K562 (cell line): ENCODE results near the gene TOX2. TPM values are rescaled to one million over a fixed set of nuclear protein-coding genes. Genes with fewer than 3 reads are reported as not detected.

Experiments
- ATAC-seq: fragments of 200-7000 bp; cut with Tn5 transposase; 3 replicates; pipeline ENCODE4 v1.9.1; 2020; ENCODE audit warnings: moderate library complexity
- BruUV-seq: library from RNA; stranded (reverse); fragments of 400-500 nt; replicated peaks from 2 replicates; lab custom pipeline; 2021; lab: Mats Ljungman, UMichigan
- CTCF ChIA-PET: fragments of 300-600 bp; formaldehyde crosslinking; extraction: SDS; loops from one replicate; lab custom pipeline; 2021; ENCODE audit warnings: low intra/inter-chr PET ratio; lab: Yijun Ruan, JAX
- POLR2A ChIA-PET: fragments of 300-600, 350-650 bp; sonication (Branson Sonifier 250); formaldehyde crosslinking; extraction: SDS; loops from one replicate; lab custom pipeline; 2021; ENCODE audit warnings: antibody characterized with exemption, inconsistent platforms; lab: Yijun Ruan, JAX
- DNase-seq, 4 experiments: peaks; one replicate each; pipeline versions ENCODE4 v3.0.0 to v3.0.0-alpha.2; 2011 to 2018; ENCODE audit warnings: low spot score in 3 of 4, mixed read lengths in 3 of 4; ENCODE audit errors: extremely low read depth in 1 of 4
- FAIRE-seq: peaks from 2 replicates; lab custom pipeline; 2011; peaks lifted over from hg19 to GRCh38; lab: Jason Lieb, UNC
- H2AFZ ChIP-seq: 2 replicates; pipeline ENCODE4 v1.6.0; 2011; ENCODE audit warnings: low read depth, low read length, control low read depth, inconsistent platforms
- H3K27ac ChIP-seq: fragments of 200-600 bp; 3 replicates; pipeline ENCODE4 v1.8.0; 2011; ENCODE audit warnings: low read depth, mild to moderate bottlenecking, control low read depth, inconsistent platforms, low read length, moderate library complexity, mixed read lengths; ENCODE audit errors: extremely low read depth
- H3K27me3 ChIP-seq, 2 experiments: fragments of 300-600 bp in 1 of 2; 2 replicates in 1 of 2; 3 replicates in 1 of 2; pipeline versions ENCODE4 v1.6.0 to v1.8.0; 2011; ENCODE audit warnings: inconsistent platforms in 2 of 2, low read length in 2 of 2, mild to moderate bottlenecking in 1 of 2, mixed read lengths in 1 of 2, moderate library complexity in 1 of 2; ENCODE audit not compliant: control insufficient read depth in 2 of 2, insufficient read depth in 2 of 2
- H3K36me3 ChIP-seq: fragments of 300-600 bp; 3 replicates; pipeline ENCODE4 v1.8.0; 2011; ENCODE audit warnings: mild to moderate bottlenecking, low read length, inconsistent platforms; ENCODE audit not compliant: control insufficient read depth, insufficient read depth
- H3K4me1 ChIP-seq, 2 experiments: fragments of 200-600 bp in 1 of 2; replicated peaks in 1 of 2; 2 replicates in 1 of 2; 3 replicates in 1 of 2; pipeline versions ENCODE4 v1.5.1 to v1.8.0; 2011; ENCODE audit warnings: inconsistent platforms in 2 of 2, low read length in 2 of 2, mild to moderate bottlenecking in 1 of 2, mixed read lengths in 1 of 2, moderate library complexity in 1 of 2; ENCODE audit not compliant: control insufficient read depth in 2 of 2, insufficient read depth in 2 of 2
- H3K4me2 ChIP-seq: 2 replicates; pipeline ENCODE4 v1.6.1; 2011; ENCODE audit warnings: low read length, control low read depth, inconsistent platforms, mixed read lengths; ENCODE audit not compliant: insufficient read depth
- H3K4me3 ChIP-seq: fragments of 200-600 bp; sonication (generic), shearing (Covaris generic); 2 replicates; pipeline ENCODE4 v1.5.1; 2016; ENCODE audit warnings: control low read depth, inconsistent platforms
- H3K79me2 ChIP-seq: fragments of 200-600 bp; 3 replicates; pipeline ENCODE4 v1.8.0; 2011; ENCODE audit warnings: low read length, inconsistent platforms; ENCODE audit not compliant: control insufficient read depth, insufficient read depth
- H3K9ac ChIP-seq, 2 experiments: 2 replicates each; pipeline versions ENCODE4 v1.6.0 to v1.6.1; 2011; ENCODE audit warnings: low read depth in 2 of 2, low read length in 2 of 2, control low read depth in 1 of 2, inconsistent platforms in 1 of 2, mild to moderate bottlenecking in 1 of 2, mixed read lengths in 1 of 2; ENCODE audit not compliant: insufficient read depth in 1 of 2
- H3K9me1 ChIP-seq: one replicate; pipeline ENCODE4 v1.6.0; 2011; ENCODE audit warnings: inconsistent platforms, mild to moderate bottlenecking, low read length, moderate library complexity; ENCODE audit not compliant: control insufficient read depth, insufficient read depth
- H3K9me3 ChIP-seq: replicated peaks from 2 replicates; pipeline ENCODE4 v1.5.1; 2011; ENCODE audit warnings: low read depth, low read length, inconsistent platforms; ENCODE audit not compliant: control insufficient read depth, insufficient read depth
- H4K20me1 ChIP-seq: replicated peaks from 2 replicates; pipeline ENCODE4 v1.6.1; 2011; ENCODE audit warnings: low read length, inconsistent platforms, mixed read lengths; ENCODE audit not compliant: control insufficient read depth, insufficient read depth
- HSF4 ChIP-seq: fragments of 250-450 bp; sonication (Bioruptor Pico); IDR thresholded peaks from 2 replicates; pipeline ENCODE4 v2.1.2; 2022; ENCODE audit warnings: mild to moderate bottlenecking, moderate library complexity, borderline replicate concordance
- JUNB ChIP-seq: fragments of 450-650 bp; formaldehyde crosslinking; conservative IDR thresholded peaks from 2 replicates; pipeline ENCODE4 v1.4.0; 2020; ENCODE audit warnings: mild to moderate bottlenecking
- ZNF146 ChIP-seq: IDR thresholded peaks from one replicate; pipeline ENCODE4 v1.6.1; 2018; ENCODE audit warnings: missing compliant biosample characterization; ENCODE audit not compliant: unreplicated experiment
- ZNF408 ChIP-seq: fragments of 250-450 bp; sonication (Bioruptor Pico); IDR thresholded peaks from 2 replicates; pipeline ENCODE4 v1.4.0; 2020; ENCODE audit warnings: low read depth, mild to moderate bottlenecking, moderate library complexity
- ZSCAN29 ChIP-seq: fragments of 450-650 bp; IDR thresholded peaks from 2 replicates; pipeline ENCODE4 v1.6.1; 2017
- WGBS: fragments of 100-300 bp; shearing (Covaris generic); methylation state at CpG from one replicate; pipeline ENCODE4 v1.1.6; 2016; ENCODE audit warnings: low coverage, mixed read lengths; ENCODE audit not compliant: insufficient coverage; ENCODE audit errors: missing lambda C conversion rate; 5-methylcytosine and 5-hydroxymethylcytosine counted together
- in situ Hi-C: fragments of 300-500 bp; cut with MboI; formaldehyde crosslinking; loops from 4 replicates; pipeline ENCODE4 v1.15.0; 2018; ENCODE audit warnings: inconsistent platforms, mixed read lengths
- intact Hi-C: fragments of 100-400 bp; cut with micrococcal nuclease; formaldehyde crosslinking; loops from 2 replicates; pipeline ENCODE4 v1.14.2; 2022
- polyA plus RNA-seq, 8 experiments: library from polyadenylated mRNA; depleted of rRNA in 4 of 8; stranded (reverse) in 5 of 8; unstranded in 3 of 8; fragments of >200 nt; fragmentation: Nextera tagmentation in 2 of 8; fragmentation: Illumina TruSeq in 1 of 8; extraction: Ambion mirVana in 2 of 8; extraction: Trizol in 1 of 8; gene quantifications; 2 replicates each; pipeline versions ENCODE4 v1.2.1 to v1.2.3, GENCODE V29; 2011 to 2014; ENCODE audit warnings: inconsistent platforms in 1 of 8, missing spikeins in 1 of 8
- total RNA-seq, 7 experiments: library from RNA; depleted of rRNA in 6 of 7; stranded (reverse); fragments of >200 nt in 6 of 7; fragmentation: Illumina TruSeq in 2 of 7; extraction: Trizol in 2 of 7; gene quantifications; 2 replicates each; pipeline versions ENCODE4 v1.2.1 to v1.2.3, GENCODE V29; 2011 to 2021; ENCODE audit warnings: low replicate concordance in 1 of 7
- TF ChIP-seq, protein P1 (sequence below), 2 experiments: fragments of 450-650 bp in 1 of 2; sonication (generic) in 1 of 2; formaldehyde crosslinking in 1 of 2; IDR thresholded peaks; 2 replicates each; pipeline versions ENCODE4 v1.7.1 to v1.9.0; 2016 to 2022; ENCODE audit warnings: inconsistent platforms in 1 of 2, mild to moderate bottlenecking in 1 of 2, missing genetic modification reagents in 1 of 2
- TF ChIP-seq, protein P2 (sequence below): sonication (generic); formaldehyde crosslinking; IDR thresholded peaks from 2 replicates; pipeline ENCODE4 v1.8.1; 2023; ENCODE audit warnings: mild to moderate bottlenecking, missing genetic modification reagents
- TF ChIP-seq, protein P3 (sequence below), 2 experiments: fragments of 450-650 bp; IDR thresholded peaks; 2 replicates each; pipeline ENCODE4 v1.6.1; 2016
- TF ChIP-seq, protein P4 (sequence below): fragments of 450-650 bp; IDR thresholded peaks from 2 replicates; pipeline ENCODE4 v1.6.1; 2016

The TOX2 gene
- total and polyA plus RNA-seq, 9 of the 15 experiments (the other 6 are each of a cell fraction or from before 2014, with no cell fraction given), result not detected

DNA sequence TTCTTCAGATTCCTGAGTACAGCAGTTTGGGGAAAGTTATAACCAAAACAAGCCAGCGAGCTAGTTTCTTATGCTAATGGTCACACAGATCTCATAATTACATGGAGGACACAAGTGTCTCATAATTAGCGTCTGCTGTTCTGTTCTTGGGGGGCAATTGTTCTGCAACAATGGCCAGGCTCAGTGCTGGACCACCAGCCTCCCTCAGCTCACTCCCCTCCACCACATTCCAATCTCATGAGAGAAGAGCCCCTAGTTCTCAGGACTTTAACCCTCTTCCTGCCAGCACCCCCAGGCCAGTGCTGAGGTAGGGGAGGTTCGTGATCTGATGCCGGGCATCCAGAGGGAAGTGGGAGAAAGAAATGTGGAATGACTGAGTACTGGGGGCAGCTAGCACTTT lies 20.2 kb upstream of the TOX2 start:
- no peak overlapping the region for H3K27ac ChIP-seq
- ChIA-PET CTCF (no interaction called here), POLR2A (no interaction called here)
- peaks cover 0 to 14% of the 10 kb centered on the region in 2 experiments; a peak in 1 of 5 replicates for H3K27me3 ChIP-seq
- H3K4me2 ChIP-seq, result no peak overlapping the region
- H3K4me3 ChIP-seq, result no peak overlapping the region
- no TSS peak for BruUV-seq
- DNase-seq, result no peak
- no peaks in the 10 kb centered on the region for H3K79me2 ChIP-seq
- no peaks in the 10 kb centered on the region for H3K4me1 ChIP-seq
- no peak for ATAC-seq
- H3K9ac ChIP-seq, result no peak overlapping the region
- intact Hi-C loops, result no loop called here
- no peaks in the 10 kb centered on the region for H3K36me3 ChIP-seq
- H2AFZ ChIP-seq, result no peak overlapping the region
- 0% methylated on average over 4 of the region's 4 CpGs for WGBS
- no peak for FAIRE-seq
- H4K20me1 ChIP-seq, result no peaks in the 10 kb centered on the region
- no peaks in the 10 kb centered on the region for H3K9me3 ChIP-seq
- in situ Hi-C loops, result no loop called here
- no peaks in the 10 kb centered on the region for H3K9me1 ChIP-seq
- TF ChIP-seq JUNB (CRISPR knock-in tag) (no peak), HSF4 (CRISPR knock-in tag) (no peak), ZNF146 (CRISPR knock-in tag) (no peak), ZSCAN29 (no peak), ZNF408 (CRISPR knock-in tag) (no peak)
- TF ChIP-seq, protein P1, sequence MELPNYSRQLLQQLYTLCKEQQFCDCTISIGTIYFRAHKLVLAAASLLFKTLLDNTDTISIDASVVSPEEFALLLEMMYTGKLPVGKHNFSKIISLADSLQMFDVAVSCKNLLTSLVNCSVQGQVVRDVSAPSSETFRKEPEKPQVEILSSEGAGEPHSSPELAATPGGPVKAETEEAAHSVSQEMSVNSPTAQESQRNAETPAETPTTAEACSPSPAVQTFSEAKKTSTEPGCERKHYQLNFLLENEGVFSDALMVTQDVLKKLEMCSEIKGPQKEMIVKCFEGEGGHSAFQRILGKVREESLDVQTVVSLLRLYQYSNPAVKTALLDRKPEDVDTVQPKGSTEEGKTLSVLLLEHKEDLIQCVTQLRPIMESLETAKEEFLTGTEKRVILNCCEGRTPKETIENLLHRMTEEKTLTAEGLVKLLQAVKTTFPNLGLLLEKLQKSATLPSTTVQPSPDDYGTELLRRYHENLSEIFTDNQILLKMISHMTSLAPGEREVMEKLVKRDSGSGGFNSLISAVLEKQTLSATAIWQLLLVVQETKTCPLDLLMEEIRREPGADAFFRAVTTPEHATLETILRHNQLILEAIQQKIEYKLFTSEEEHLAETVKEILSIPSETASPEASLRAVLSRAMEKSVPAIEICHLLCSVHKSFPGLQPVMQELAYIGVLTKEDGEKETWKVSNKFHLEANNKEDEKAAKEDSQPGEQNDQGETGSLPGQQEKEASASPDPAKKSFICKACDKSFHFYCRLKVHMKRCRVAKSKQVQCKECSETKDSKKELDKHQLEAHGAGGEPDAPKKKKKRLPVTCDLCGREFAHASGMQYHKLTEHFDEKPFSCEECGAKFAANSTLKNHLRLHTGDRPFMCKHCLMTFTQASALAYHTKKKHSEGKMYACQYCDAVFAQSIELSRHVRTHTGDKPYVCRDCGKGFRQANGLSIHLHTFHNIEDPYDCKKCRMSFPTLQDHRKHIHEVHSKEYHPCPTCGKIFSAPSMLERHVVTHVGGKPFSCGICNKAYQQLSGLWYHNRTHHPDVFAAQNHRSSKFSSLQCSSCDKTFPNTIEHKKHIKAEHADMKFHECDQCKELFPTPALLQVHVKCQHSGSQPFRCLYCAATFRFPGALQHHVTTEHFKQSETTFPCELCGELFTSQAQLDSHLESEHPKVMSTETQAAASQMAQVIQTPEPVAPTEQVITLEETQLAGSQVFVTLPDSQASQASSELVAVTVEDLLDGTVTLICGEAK (IDR thresholded peaks at IDR 0.05), result no peak
- TF ChIP-seq, protein P1 (CRISPR knock-in tag; IDR thresholded peaks at IDR 0.05), result no peak
- TF ChIP-seq, protein P2, sequence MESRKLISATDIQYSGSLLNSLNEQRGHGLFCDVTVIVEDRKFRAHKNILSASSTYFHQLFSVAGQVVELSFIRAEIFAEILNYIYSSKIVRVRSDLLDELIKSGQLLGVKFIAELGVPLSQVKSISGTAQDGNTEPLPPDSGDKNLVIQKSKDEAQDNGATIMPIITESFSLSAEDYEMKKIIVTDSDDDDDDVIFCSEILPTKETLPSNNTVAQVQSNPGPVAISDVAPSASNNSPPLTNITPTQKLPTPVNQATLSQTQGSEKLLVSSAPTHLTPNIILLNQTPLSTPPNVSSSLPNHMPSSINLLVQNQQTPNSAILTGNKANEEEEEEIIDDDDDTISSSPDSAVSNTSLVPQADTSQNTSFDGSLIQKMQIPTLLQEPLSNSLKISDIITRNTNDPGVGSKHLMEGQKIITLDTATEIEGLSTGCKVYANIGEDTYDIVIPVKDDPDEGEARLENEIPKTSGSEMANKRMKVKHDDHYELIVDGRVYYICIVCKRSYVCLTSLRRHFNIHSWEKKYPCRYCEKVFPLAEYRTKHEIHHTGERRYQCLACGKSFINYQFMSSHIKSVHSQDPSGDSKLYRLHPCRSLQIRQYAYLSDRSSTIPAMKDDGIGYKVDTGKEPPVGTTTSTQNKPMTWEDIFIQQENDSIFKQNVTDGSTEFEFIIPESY, result no peak
- TF ChIP-seq, protein P3, sequence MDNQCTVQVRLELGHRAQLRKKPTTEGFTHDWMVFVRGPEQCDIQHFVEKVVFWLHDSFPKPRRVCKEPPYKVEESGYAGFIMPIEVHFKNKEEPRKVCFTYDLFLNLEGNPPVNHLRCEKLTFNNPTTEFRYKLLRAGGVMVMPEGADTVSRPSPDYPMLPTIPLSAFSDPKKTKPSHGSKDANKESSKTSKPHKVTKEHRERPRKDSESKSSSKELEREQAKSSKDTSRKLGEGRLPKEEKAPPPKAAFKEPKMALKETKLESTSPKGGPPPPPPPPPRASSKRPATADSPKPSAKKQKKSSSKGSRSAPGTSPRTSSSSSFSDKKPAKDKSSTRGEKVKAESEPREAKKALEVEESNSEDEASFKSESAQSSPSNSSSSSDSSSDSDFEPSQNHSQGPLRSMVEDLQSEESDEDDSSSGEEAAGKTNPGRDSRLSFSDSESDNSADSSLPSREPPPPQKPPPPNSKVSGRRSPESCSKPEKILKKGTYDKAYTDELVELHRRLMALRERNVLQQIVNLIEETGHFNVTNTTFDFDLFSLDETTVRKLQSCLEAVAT (IDR thresholded peaks at IDR 0.05), result no peak
- TF ChIP-seq, protein P4, sequence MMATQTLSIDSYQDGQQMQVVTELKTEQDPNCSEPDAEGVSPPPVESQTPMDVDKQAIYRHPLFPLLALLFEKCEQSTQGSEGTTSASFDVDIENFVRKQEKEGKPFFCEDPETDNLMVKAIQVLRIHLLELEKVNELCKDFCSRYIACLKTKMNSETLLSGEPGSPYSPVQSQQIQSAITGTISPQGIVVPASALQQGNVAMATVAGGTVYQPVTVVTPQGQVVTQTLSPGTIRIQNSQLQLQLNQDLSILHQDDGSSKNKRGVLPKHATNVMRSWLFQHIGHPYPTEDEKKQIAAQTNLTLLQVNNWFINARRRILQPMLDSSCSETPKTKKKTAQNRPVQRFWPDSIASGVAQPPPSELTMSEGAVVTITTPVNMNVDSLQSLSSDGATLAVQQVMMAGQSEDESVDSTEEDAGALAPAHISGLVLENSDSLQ, result no peak
